DOHH2 (cell line): Measurements from ENCODE around the gene FAM120A.

Experiments
- H3F3A ChIP-seq: fragments of 200-600 bp; sonication (generic), shearing (Covaris generic); 2 replicates; pipeline ENCODE4 v1.6.0; 2016; ENCODE audit warnings: antibody characterized with exemption, mild to moderate bottlenecking; ENCODE audit not compliant: control insufficient read depth, insufficient read depth
- H3K27ac ChIP-seq: fragments of 200-600 bp; sonication (generic); 2 replicates; pipeline ENCODE4 v1.5.1; 2014; ENCODE audit warnings: low read depth, mild to moderate bottlenecking, low read length, moderate library complexity
- H3K27me3 ChIP-seq: fragments of 200-600 bp; sonication (generic); 2 replicates; pipeline ENCODE4 v1.6.1; 2014; ENCODE audit warnings: mild to moderate bottlenecking, low read length, mixed read lengths; ENCODE audit not compliant: control insufficient read depth
- H3K36me3 ChIP-seq: fragments of 200-600 bp; sonication (generic); 2 replicates; pipeline ENCODE4 v1.6.1; 2014; ENCODE audit warnings: mild to moderate bottlenecking, low read length, moderate library complexity, mixed read lengths; ENCODE audit not compliant: control insufficient read depth
- H3K4me1 ChIP-seq: fragments of 200-600 bp; sonication (generic); 2 replicates; pipeline ENCODE4 v1.6.1; 2014; ENCODE audit warnings: mild to moderate bottlenecking, low read length, mixed read lengths; ENCODE audit not compliant: control insufficient read depth
- H3K4me2 ChIP-seq: fragments of 200-600 bp; sonication (generic); 2 replicates; pipeline ENCODE4 v1.6.0; 2014; ENCODE audit warnings: mild to moderate bottlenecking, low read length, moderate library complexity
- H3K4me3 ChIP-seq: fragments of 200-600 bp; sonication (generic); 2 replicates; pipeline ENCODE4 v1.5.1; 2014; ENCODE audit warnings: mild to moderate bottlenecking, low read length, mixed read lengths
- H3K79me2 ChIP-seq: fragments of 200-600 bp; sonication (generic); 2 replicates; pipeline ENCODE4 v1.6.1; 2014; ENCODE audit warnings: mild to moderate bottlenecking, low read length, mixed read lengths; ENCODE audit not compliant: control insufficient read depth
- H3K9me2 ChIP-seq: fragments of 200-600 bp; sonication (generic); replicated peaks from 2 replicates; pipeline ENCODE4 v1.6.1; 2014; ENCODE audit warnings: mild to moderate bottlenecking, low read length, mixed read lengths; ENCODE audit not compliant: control insufficient read depth
- H3K9me3 ChIP-seq: fragments of 200-600 bp; sonication (generic); 2 replicates; pipeline ENCODE4 v1.6.1; 2014; ENCODE audit warnings: antibody characterized with exemption, low read length, mixed read lengths; ENCODE audit not compliant: control insufficient read depth, insufficient read depth
- H4K20me1 ChIP-seq: fragments of 200-600 bp; sonication (generic); 2 replicates; pipeline ENCODE4 v1.6.0; 2014; ENCODE audit warnings: low read depth, mild to moderate bottlenecking, antibody characterized with exemption, low read length, moderate library complexity; ENCODE audit not compliant: control insufficient read depth, insufficient read depth
- EZH2phosphoT487 ChIP-seq: fragments of 200-600 bp; sonication (generic); IDR thresholded peaks from 2 replicates; pipeline ENCODE4 v1.6.1; 2017; ENCODE audit warnings: borderline replicate concordance, mild to moderate bottlenecking, antibody characterized with exemption, low read length, moderate library complexity, mixed read lengths
- TF ChIP-seq, protein P1 (sequence below): fragments of 200-600 bp; sonication (generic); IDR thresholded peaks from one replicate; pipeline ENCODE4 v1.5.1; 2014; ENCODE audit warnings: antibody characterized with exemption, mild to moderate bottlenecking, low read depth, low read length; ENCODE audit not compliant: poor library complexity, severe bottlenecking

The FAM120A gene

DNA sequence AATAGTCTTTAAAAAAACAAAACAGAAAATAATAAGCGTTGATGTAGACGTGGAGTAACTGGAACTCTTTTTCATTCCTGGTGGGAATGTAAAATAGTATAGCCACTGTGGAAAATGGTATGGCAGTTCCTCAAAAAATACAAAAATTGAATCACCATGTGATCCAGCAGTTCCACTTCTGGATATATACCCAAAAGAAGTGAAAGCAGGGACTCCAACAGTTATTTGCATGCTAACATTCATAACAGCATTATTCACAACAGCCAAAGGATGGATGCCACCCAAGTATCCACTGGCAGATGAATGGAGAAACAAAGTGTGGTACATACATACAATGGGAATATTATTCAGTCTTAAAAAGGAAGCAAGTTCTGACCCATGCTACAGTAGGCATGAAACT lies 120.7 kb downstream of the FAM120A start:
- Histone ChIP-seq H3K4me1 (peaks cover 26% of the 10 kb centered on the region), H3K4me2 (no peak overlapping the region), H3K27ac (no peak overlapping the region), H3K4me3 (no peak overlapping the region), H3F3A (peaks cover 10% of the 10 kb centered on the region), H4K20me1 (no peaks in the 10 kb centered on the region), H3K9me3 (peaks cover 17% of the 10 kb centered on the region), H3K79me2 (peaks cover 17% of the 10 kb centered on the region), H3K27me3 (no peaks in the 10 kb centered on the region), H3K9me2 (no peaks in the 10 kb centered on the region), H3K36me3 (peaks cover 16% of the 10 kb centered on the region)
- no peak for TF ChIP-seq EZH2phosphoT487
- TF ChIP-seq, protein P1, sequence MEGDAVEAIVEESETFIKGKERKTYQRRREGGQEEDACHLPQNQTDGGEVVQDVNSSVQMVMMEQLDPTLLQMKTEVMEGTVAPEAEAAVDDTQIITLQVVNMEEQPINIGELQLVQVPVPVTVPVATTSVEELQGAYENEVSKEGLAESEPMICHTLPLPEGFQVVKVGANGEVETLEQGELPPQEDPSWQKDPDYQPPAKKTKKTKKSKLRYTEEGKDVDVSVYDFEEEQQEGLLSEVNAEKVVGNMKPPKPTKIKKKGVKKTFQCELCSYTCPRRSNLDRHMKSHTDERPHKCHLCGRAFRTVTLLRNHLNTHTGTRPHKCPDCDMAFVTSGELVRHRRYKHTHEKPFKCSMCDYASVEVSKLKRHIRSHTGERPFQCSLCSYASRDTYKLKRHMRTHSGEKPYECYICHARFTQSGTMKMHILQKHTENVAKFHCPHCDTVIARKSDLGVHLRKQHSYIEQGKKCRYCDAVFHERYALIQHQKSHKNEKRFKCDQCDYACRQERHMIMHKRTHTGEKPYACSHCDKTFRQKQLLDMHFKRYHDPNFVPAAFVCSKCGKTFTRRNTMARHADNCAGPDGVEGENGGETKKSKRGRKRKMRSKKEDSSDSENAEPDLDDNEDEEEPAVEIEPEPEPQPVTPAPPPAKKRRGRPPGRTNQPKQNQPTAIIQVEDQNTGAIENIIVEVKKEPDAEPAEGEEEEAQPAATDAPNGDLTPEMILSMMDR: no peak

DNA sequence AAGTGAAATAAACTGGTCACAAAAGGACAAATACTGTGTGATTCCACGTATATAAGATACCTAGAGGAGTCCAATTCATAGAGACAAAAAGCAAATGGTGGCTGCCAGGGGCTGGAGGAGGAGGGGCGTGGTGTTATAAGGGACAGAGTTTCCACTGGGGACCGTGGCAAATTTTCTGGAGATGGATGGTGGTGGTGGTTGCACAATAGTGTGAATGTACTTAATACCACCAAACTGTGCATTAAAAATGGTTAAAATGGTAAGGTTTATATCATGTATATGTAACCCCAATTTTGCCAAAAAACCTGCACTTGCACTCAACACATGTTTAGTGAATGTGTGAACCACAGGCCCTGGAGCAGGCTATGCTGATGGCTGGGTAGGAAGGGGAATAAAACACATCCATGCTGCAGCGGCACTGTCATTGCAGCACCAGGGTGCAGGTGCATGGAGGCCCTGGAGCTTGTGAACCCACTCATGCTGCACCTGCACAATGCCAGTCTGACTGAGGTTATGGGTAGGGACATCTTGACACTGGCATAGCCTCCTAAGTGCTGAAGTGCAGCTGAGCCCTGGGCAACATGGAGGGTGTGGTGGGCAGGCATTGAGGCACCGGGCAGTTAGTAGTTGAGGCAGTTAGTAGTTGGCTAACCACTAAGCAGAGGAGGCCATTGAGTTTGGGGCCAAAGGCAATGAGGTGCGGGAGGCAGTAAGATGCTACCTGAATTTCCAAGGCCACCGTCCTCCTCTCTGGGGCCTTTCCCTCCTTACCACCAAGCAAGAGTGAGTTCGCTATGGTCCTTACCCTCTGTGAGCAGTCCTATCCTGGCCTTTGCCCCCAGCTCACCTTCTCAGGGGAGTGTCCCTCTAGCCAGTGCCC lies 121.4 kb downstream of the FAM120A start:
- Histone ChIP-seq H3K9me2 (no peaks in the 10 kb centered on the region), H3K9me3 (peaks cover 17% of the 10 kb centered on the region), H3K4me3 (no peak overlapping the region), H3F3A (peaks cover 10% of the 10 kb centered on the region), H3K27me3 (no peaks in the 10 kb centered on the region), H3K4me1 (peaks cover 26% of the 10 kb centered on the region), H3K4me2 (no peak overlapping the region), H3K36me3 (peaks cover 13% of the 10 kb centered on the region), H3K27ac (no peak overlapping the region), H4K20me1 (no peaks in the 10 kb centered on the region), H3K79me2 (peaks cover 19% of the 10 kb centered on the region)
- TF ChIP-seq, protein P1: no peak
- no peak for TF ChIP-seq EZH2phosphoT487

GRCh38 chr9:93573516-93573828 lies 122.0 kb downstream of the FAM120A start:
- Histone ChIP-seq H4K20me1 (no peaks in the 10 kb centered on the region), H3K4me1 (peaks cover 32% of the 10 kb centered on the region), H3K79me2 (peaks cover 25% of the 10 kb centered on the region), H3F3A (peaks cover 10% of the 10 kb centered on the region), H3K4me3 (no peak overlapping the region), H3K36me3 (peaks cover 13% of the 10 kb centered on the region), H3K9me3 (peaks cover 17% of the 10 kb centered on the region), H3K4me2 (no peak overlapping the region), H3K9me2 (no peaks in the 10 kb centered on the region), H3K27ac (no peak overlapping the region), H3K27me3 (no peaks in the 10 kb centered on the region)
- TF ChIP-seq EZH2phosphoT487: no peak
- TF ChIP-seq, protein P1: no peak
